ENCODE data around the gene LCE2D. TPM values are rescaled to one million over a fixed set of nuclear protein-coding genes. Genes with fewer than 3 reads are reported as not detected.
"Not testable (repeated sequence)": the region's sequence is repeated elsewhere in the genome, so short reads cannot be mapped to it uniquely, and the experiment has no call there.

Gene LCE2D
- total RNA-seq, 1 donor from 2014 or later = not detected

- FAIRE-seq = peak; percentile 58
- peak; percentile 68 for DNase-seq (ENCODE audit: low read depth)
- H3K27me3 ChIP-seq (ENCODE audit: control insufficient read depth, insufficient read depth, low read length) = no peaks in the 10 kb centered on the region
- H3K4me3 ChIP-seq (ENCODE audit: low read depth, low read length) = no peak overlapping the region
- peak; percentile 78 for TF ChIP-seq CTCF (IDR thresholded peaks at IDR 0.05; ENCODE audit: insufficient read depth, low read length, severe bottlenecking)
- H3K36me3 ChIP-seq (ENCODE audit: control insufficient read depth, insufficient read depth, low read length) = no peaks in the 10 kb centered on the region
Observed at GRCh38 chr1:152654110-152654509, 9.1 kb upstream of the LCE2D start.

DNA sequence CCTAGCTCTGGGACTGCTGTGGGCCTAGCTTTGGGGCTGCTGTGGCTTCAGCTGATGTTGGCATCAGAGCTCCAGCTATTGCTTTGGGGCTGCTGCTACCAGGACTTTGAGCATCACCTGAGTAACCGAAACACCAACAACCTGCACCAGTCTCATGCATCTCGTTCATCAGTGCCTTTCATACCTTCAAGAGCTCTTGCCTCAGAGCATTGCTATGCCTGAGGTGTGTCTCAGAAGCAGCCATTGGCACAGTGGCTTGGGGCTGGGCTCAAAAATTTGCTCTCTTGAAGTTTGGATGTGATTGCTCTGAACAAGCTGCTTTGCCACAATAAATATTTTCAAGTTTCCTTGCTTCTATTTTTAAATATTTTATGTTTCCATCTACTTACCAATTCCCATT lies 6.7 kb upstream of the LCE2D start:
- DNase-seq (ENCODE audit: low read depth) = no peak
- no peaks in the 10 kb centered on the region for H3K36me3 ChIP-seq (ENCODE audit: control insufficient read depth, insufficient read depth, low read length)
- no peaks in the 10 kb centered on the region for H3K27me3 ChIP-seq (ENCODE audit: control insufficient read depth, insufficient read depth, low read length)
- FAIRE-seq = no peak
- H3K4me3 ChIP-seq (ENCODE audit: low read depth, low read length) = no peak overlapping the region
- no peak for TF ChIP-seq CTCF (IDR thresholded peaks at IDR 0.05; ENCODE audit: insufficient read depth, low read length, severe bottlenecking)

DNA sequence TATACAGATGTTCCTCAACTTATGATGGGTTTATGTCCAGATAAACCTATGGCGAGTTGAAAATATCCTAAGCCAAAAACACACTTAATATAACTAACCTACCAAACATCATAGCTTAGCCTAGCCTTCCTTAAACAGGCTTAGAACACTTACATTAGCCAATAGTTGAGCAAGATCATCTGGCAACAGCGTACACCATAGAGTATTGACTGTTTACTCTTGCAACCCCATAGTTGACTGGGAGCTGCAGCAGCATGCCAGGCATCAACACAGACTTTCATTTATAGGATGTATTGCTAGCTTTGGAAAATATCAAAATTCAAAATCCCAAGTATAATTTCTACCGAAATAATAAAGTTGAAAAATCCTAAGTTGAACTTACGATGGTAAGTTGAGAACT lies 5.5 kb upstream of the LCE2D start:
- H3K4me3 ChIP-seq (ENCODE audit: low read depth, low read length) = no peak overlapping the region
- no peaks in the 10 kb centered on the region for H3K36me3 ChIP-seq (ENCODE audit: control insufficient read depth, insufficient read depth, low read length)
- no peaks in the 10 kb centered on the region for H3K27me3 ChIP-seq (ENCODE audit: control insufficient read depth, insufficient read depth, low read length)
- no peak for FAIRE-seq
- no peak for DNase-seq (ENCODE audit: low read depth)
- no peak for TF ChIP-seq CTCF (IDR thresholded peaks at IDR 0.05; ENCODE audit: insufficient read depth, low read length, severe bottlenecking)

- peaks cover 2% of the 10 kb centered on the region for H3K27me3 ChIP-seq (ENCODE audit: control insufficient read depth, insufficient read depth, low read length)
- no peaks in the 10 kb centered on the region for H3K36me3 ChIP-seq (ENCODE audit: control insufficient read depth, insufficient read depth, low read length)
- DNase-seq (ENCODE audit: low read depth) = no peak
- TF ChIP-seq CTCF (IDR thresholded peaks at IDR 0.05; ENCODE audit: insufficient read depth, low read length, severe bottlenecking) = no peak
- no peak overlapping the region for H3K4me3 ChIP-seq (ENCODE audit: low read depth, low read length)
- no peak for FAIRE-seq
Observed at GRCh38 chr1:152658649-152659048, 4.5 kb upstream of the LCE2D start.

DNA sequence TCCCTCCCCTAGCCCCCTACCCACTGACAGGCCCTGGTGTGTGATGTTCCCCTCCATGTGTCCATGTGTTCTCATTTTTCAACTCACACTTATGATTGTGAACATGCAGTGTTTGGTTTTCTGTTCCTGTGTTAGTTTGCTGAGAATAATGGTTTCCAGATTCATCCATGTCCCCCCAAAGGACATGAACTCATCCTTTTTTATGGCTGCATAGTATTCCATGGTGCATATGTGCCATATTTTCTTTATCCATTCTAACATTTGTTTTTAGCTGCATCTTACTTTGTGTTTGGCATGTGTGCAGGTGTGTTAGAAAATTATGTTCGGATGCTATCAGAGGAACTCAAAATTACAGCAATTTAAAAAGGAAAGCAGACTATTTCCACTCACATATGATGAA lies 3.0 kb downstream of the LCE2D start:
- DNase-seq (ENCODE audit: low read depth); H3K36me3 ChIP-seq (ENCODE audit: control insufficient read depth, insufficient read depth, low read length); FAIRE-seq; H3K27me3 ChIP-seq (ENCODE audit: control insufficient read depth, insufficient read depth, low read length); H3K4me3 ChIP-seq (ENCODE audit: low read depth, low read length): not testable (repeated sequence)

- FAIRE-seq (no peak), DNase-seq (ENCODE audit: low read depth) (no peak)
- Histone ChIP-seq H3K36me3 (ENCODE audit: control insufficient read depth, insufficient read depth, low read length) (no peaks in the 10 kb centered on the region), H3K27me3 (ENCODE audit: control insufficient read depth, insufficient read depth, low read length) (peaks cover 3% of the 10 kb centered on the region), H3K4me3 (ENCODE audit: low read depth, low read length) (no peak overlapping the region)
- no peak for TF ChIP-seq CTCF (IDR thresholded peaks at IDR 0.05; ENCODE audit: insufficient read depth, low read length, severe bottlenecking)
Observed at GRCh38 chr1:152667648-152668047, 4.5 kb downstream of the LCE2D start.
